ENCODE measurements around the gene GSAP.

- TF ChIP-seq EP300 (IDR thresholded peaks at IDR 0.05) = no peak
- no peak for TF ChIP-seq CTCF (IDR thresholded peaks at IDR 0.05)
Measured at GRCh38 chr7:77328669-77329068, 87.5 kb downstream of the GSAP start.

Data from ovary (tissue), 3 donors.